GM21786 (cell line): Measurements from ENCODE around the gene VWA2.
A peak's percentile ranks its signal among the peaks of the same experiment; 100 is the strongest.

Source experiments
- ATAC-seq: cut with Tn5 transposase; IDR thresholded peaks from one replicate; pipeline ENCODE4 v1.9.1; 2021; ENCODE audit not compliant: unreplicated experiment

The VWA2 gene

DNA sequence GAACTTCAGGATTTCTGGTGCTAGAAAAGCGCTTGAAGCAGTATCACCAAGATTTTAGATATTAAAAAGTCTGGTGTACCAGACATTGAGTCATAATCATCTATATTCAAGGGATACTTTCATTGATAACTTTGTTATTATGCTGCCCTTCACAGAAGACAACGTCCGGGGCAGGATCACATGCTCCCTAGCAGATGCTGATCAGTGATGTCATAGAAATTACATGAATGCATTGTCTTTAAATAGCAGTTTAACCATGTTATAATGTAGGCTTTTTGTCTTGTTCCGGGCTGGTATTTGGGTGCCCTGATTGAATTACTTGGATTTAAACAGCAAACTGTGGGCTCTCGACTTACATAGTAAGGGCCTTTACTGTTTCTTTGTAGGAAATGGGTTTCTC lies 54.0 kb downstream of the VWA2 start:
- no peak for ATAC-seq

DNA sequence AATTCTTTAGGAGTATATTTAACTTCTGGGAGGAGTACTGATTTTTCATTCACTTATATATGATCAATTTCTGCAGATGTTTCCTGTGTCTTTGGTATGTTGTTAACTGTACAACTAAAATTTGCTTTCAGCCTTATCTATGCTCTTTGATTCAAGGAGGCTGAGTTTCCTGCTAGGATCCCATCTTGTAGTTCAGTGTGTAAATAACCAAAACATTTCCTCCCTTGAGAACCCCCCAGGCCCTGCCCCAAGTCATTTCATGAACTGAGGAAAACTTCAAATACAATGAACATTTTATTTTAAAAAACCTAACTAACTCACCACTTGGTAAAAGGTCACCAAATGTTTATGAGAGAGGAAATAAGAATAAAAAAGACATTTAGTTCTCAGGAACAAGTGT lies 55.5 kb downstream of the VWA2 start:
- ATAC-seq, result no peak

DNA sequence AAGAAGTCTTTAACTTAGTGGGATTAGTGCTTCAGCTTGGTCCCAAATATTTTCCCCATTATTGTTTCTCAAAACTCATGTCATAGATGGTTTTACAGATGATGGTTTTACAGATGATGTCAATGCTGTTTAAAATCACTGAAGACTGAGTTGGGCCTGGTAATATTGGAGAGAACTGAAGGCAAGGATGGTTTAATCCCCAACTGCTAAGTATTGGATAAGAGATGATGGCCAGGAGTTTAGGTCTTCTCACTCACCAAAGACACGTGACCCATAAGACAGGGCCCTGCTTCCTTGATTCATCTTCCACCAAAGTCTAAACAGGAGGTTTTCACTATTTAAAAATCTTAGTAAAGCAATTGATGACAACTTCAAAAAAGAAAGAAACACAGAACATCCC lies 56.3 kb downstream of the VWA2 start:
- no peak for ATAC-seq

DNA sequence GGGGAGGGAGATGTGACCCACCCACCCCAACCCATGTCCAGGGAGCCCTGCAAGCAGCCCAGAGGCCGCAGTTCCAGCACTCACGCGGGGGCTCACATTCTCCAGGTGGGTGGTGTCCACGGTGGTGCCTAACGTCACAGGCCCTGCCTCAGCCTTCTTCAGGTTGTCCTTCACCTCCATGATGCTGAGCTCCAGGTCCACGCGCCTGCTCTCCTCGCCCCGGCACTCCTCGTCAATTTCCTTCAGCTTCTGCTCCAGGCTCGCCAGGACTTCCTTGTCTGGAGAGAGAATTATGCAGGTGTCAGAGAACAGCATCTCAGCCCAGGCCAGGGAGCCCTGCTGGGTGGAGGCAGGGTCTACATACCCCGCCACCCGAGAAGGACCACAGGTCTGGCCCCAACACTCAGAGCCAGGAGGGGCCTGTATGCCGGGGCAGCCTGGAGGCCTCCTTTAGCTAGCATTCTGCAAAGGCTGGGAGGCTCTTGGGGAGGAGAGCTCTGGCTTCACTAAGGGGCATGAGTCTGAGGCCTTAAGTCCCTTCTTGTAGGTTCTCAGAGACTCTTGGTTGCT lies 58.2 kb downstream of the VWA2 start:
- ATAC-seq, result no peak

DNA sequence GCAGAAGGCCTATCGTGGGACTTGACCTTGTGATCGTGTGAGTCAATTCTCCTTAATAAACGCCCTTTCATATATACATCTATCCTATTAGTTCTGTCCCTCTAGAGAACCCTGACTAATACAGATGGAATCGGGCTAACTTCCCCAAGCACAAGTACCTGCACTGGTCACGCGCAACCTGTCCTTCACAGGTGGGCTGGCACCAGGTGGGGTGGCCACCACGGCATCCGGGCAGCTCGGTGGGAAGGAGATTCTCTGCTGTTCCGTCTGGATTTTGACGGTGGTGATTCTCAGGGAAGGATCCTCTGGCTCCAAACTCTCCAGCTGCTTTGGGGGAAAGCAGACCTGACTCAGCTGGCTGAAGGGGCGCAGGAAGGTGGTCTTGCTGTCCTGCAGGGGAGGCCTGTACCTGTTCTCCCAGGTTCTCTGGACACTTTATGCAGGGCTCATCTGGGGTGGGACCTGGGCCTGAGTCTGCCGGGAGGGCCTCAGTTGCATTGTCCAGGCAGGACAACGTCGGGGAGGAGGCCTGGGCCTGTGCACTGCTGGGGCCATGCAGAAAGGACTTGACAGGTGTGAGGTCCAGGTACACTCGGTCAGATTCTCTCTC lies 61.1 kb downstream of the VWA2 start:
- ATAC-seq, result no peak

DNA sequence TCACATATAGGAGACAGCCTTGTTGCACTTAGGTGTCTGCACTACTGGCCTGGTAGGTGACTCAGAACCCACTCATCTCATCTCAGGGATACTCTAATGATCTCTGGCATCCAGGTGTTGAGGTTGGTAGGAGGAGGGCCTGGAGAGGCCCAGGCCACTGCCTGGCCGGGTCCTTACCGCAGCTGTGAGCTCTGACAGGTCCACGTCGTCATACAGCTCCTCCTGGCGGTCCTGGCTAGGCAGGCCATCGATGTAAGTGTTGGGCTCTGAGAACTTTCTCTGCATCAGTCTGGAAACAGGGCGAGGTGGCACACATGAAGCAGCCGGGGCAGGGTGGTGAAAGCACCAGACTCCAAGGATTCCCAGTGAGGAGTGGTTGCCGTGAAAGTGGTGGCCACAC lies 62.1 kb downstream of the VWA2 start:
- ATAC-seq, result no peak

DNA sequence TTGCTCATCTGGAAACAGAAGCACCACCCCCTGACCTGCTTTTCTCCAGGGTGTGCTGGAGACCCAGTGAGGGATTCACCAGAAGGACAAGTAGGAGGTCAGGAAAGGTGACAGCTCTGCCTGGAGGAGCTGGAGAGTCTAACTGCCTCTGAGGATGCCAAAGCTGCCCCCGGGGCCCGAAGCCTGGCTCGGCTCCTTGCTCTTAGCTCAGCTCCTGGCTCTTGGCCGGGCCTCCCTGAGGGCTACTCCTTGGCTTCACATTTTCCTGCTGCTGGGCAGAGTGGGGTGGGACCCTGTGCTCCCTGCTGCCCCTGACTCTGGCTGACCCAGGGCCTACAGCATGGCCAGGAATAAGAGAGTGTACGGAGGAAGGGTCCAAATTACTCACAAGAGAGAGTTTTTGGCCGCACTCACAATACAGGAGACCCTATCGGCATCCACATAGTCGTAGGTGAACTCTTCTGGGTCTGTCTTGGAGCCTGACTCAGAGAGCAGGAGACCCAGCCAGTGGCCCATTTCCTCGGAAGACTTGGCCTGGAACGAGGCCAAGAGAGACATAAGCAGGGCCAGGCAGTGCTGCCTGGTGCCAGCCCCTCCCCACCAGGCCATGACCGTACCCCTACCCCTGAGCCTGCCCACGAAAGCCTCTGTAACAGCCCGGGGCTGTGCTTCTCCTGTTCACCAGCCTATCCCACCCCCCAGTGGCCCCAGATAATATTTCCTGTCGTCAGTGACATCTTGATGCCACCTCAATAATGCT lies 63.1 kb downstream of the VWA2 start:
- no peak for ATAC-seq

DNA sequence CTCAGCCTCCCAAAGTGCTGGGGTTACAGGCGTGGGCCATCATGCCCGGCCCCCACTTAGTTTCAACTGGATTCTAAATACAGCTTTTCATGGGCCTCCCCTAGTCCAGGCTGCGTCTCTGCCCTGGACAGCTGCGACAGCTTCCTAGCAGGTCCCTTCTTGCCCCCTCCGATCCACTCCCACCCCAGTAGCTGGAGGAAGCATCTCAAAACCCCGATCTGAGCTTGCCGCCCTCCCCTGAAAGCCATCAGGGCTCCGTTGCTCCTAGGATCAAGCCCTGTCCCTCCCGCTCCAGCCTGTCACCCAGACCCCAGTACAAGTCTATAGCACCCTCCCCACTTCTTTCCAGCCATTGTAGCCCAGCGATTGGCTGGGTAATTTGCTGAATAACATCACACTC lies 64.5 kb downstream of the VWA2 start:
- peak; percentile 1 for ATAC-seq

DNA sequence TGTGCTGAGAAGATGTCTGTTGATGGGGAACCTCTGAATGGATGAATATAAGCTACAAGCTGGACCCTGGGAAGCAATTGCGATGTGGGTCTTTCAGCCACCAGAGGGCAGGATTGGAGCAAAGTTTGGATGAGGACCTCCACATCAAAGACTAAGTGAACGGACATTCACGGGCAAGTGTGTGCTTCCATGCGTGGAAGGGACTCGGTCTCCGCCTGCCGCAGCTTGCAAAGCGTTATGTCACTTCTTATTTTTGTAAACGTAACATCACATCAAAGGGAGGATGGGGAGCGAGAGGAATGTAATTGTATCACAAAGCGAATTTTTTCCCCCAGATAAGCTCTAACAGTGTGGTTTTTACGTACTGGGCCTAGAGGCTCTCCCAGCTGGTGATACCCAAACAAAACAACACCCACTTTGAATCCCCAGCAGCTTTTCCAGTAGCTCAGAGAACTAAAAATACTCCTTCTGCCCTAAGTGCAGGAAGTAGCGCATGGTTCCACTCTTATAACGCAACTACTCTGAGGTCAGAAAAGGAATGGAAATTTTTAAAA lies 65.0 kb downstream of the VWA2 start:
- ATAC-seq, result peak; percentile 76

DNA sequence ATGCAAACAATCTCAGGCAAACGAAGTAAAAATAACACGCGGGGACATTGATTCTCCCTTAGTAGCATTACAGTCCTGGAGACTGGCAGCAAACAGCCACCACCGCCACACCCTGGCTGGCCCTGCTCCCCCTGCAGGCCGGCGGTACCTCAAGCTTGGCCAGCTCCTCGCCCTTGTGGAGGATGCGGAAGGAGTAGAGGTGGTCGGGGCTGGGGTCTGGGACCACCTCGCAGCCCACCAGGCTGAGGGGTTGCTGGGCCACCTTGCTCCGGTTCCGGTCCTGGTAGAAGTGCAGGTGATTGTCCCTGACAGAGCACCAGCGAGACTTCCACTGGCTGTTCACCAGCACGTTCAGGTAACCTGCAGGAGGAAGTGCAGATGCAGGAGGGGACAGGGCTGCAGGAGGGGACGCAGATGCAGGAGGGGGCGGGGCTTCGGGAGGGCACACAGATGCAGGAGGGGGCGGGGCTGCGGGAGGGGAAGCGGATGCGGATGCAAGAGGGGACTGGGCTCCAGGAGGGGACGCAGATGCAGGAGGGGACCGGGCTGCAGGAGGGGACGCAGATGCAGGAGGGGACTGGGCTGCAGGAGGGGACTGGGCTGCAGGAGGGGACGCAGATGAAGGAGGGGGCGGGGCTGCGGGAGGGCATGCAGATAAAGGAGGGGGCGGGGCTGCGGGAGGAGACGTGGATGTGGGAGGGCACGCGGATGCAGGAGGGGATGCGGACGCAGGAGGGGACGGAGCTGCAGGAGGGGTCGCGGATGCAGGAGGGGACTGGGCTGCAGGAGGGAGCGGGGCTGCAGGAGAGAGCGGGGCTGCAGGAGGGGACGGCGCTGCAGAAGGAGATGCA lies 65.7 kb downstream of the VWA2 start:
- ATAC-seq, result peak; percentile 44

DNA sequence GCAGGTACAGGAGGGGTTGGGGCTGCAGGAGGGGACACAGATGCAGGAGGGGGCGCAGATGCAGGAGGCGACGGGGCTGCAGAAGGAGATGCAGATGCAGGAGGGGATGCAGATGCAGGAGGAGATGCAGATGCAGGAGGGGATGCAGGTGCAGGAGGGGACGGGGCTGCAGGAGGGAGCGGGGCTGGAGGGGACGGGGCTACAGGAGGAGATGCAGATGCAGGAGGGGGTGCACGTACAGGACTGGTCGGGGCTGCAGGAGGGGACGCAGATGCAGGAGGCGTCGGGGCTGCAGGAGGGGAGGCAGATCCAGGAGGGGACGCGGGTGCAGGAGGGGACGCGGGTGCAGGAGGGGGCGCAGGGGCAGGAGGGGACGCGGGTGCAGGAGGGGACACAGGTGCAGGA lies 66.5 kb downstream of the VWA2 start:
- no peak for ATAC-seq

DNA sequence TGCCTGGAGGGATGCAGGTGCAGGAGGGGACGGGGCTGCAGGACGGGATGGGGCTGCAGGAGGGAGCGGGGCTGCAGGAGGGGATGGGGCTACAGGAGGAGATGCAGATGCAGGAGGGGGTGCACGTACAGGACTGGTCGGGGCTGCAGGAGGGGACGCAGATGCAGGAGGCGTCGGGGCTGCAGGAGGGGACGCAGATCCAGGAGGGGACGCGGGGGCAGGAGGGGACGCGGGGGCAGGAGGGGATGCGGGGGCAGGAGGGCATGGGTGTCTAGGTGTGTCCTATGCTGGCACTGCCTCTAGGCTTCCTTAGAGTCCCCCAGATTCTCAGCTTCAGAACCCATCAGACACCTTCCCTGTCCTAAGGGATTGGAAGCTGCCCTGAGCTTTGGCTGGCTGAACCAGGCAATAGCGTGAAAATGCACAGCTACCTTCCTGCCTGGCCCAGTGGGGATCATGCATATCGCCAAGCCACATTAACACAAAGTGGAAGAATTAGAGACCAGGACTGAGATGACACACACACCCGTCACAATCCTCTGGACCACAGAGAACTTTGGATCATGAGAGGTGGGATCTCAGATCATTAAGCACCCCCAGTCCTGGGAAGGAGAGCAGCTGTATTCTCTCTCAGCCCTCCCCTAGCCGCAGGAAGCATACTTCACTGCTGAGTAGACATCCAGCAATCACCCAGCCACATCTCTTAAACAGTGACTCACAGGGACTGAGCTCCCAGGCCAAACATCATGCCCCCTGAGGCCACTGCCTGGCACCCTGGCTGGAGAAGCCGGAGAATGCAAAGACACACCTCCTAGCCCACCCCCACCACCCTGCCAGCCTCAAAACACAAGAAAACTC lies 67.3 kb downstream of the VWA2 start:
- ATAC-seq, result no peak

DNA sequence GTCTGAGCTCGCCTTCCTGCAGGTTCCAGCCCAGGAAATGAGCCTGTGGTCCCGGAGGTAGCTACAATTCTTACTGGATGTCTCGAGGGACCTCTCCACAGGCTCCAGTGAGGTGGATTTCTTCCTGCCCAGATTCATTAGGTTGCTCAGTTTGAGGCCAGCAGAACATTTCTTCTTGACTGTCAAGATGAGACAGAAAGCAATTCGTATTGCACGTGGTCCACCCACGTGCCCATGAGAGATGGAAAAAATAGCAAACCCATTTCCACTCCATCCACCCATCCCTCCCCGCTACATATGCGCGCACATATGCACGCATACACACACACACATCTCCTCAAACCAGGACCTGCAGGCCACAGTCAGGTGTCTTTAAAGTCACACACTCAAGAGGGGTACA lies 68.7 kb downstream of the VWA2 start:
- no peak for ATAC-seq

DNA sequence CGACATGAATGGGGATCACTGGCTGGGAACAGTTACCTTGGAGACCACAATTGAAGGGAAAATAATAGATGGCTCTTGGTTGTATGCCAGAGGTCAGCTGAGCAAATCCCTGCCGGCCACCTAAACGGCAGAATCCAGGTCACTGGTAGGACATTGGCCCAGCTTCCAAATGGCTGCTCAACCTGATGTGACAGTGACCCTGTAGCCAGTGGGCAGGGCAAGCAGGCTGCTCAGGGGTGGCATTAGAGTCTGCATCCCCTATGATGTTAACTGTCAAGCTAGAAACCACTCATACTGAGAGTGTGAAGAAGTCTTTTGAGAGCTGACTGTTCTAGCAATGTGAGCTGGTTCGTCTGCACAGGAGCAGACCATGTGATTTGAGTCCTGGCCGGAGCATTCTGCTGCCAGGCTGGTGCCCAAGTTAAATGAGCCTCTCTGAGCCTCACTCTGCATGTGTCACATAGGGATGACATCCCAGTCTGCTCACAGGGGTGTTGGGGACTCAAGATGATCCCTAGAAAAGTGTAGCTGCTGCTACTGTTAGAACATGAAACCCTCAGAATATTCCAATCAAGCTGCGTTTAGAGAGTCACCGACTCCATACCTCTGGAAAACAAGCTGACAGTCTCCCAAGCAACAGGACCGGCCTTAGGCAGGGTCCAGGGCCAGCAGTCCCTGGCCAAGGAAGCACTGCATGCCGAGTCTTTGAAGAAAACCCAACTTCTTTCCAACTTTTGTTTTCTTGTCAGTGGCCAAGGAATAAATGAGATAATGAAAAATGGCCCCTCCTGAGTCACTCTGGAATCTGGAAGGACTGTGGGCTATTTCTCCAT lies 69.7 kb downstream of the VWA2 start:
- ATAC-seq, result no peak

DNA sequence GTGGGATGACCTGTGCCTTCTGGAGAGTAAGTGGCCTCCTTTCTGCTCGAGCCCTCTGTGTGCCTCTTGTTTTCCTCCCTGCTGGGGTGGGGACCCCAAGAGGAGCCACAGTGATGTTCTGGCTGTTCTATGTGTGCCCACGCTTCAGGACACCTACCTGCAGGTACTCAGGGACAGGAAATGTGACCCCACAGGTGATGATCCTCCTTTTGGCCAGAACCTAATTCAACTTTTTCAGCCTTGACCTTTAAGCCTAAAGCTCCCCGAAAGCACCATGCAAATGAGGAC lies 70.3 kb downstream of the VWA2 start:
- no peak for ATAC-seq

DNA sequence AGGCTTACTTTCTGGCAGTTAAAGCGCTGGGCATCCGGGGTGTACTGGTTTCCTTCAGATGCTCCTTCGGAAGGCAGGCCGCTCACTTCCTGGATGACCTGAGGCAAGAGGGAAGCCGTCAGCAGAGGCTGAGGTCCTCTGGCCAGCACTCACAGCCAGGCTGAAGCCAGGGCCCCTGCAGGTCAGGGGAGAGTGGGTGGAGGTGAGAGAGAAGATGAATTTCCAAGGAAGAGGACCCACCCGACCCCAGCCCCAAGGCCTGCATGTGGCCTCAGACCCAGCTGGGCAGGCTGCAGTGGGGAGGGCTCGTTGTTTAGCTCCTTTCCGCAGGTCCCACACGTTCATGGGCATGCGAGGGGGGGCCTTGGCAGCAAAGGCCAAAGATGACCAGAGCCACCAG lies 71.3 kb downstream of the VWA2 start:
- ATAC-seq, result no peak

DNA sequence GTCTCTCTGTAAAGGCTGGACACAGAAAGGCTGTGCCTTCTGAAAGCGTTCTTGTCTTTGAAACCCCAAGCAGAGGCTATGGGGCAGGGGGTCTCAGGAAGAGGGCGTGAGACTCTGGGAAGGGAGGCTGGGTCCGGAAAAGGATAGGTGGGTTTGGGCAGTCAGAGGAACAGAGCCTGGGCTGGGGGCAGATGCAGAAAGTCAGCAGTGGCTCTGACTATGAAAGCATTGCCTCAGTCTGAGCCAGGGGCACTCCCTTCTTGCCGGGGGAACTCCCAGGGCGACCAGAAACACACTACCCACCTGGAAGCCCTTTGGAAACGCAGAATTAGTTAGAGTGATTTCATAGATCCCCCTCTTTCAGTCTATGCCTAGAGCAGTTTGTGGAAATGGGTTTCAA lies 72.0 kb downstream of the VWA2 start:
- no peak for ATAC-seq

DNA sequence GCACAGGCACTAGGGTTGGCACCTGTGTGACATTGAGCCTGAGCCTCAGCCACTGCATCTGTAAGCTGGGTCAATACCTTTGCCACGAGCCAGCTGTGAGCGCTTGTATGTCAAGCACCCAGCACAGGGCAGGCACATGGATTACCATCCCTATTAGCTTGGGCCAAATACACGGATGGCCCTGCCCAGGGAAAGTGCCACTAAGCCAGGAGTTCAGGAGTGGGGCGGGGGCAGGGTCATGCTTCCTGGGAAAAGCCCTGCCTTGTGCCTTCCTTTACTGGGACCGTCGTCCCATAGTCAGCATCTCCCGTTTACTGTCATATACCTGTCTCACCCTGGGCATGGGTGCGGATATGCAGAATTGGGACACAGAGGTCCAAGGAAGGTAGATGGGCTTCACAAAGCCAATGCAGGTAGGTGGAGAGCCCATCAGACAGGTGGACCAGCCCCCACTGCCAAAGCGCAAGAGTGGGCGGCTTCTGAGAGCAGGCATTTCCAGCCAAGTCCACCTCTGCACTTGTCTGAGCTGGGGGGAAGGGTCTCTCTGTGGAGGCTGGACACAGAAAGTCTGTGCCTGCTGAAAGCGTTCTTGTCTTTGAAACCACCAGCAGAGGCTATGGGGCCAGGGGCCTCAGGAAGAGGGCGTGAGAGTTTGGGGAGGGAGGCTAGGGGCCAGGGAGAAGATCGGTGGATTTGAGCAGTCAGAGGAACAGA lies 72.6 kb downstream of the VWA2 start:
- no peak for ATAC-seq

DNA sequence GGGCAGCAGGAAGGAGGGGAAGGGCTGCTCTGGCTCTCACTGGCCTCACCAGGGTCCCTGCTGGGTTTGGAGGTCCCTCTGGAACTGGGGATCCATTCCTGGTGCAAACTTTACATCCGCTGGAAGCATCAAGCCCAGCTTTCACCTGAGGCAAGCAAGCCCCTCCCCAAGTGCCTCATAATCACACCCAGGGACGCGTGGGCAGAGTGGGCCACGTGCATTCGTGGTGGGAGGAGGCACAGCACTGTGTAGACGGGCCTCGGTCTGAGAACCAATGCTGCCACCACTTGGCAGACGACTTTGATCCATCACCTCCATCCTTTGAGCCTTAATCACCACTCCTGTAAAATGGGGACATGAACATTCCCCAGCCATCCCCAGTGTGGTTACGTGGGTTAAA lies 74.1 kb downstream of the VWA2 start:
- no peak for ATAC-seq
